GM12875 (cell line): ENCODE measurements around the gene SYNJ2.

Source experiments
- H3K4me3 ChIP-seq: one replicate; pipeline ENCODE4 v1.5.1; 2011; ENCODE audit warnings: low read depth, low read length, control low read depth
- TF ChIP-seq, protein P1 (sequence below): IDR thresholded peaks from 2 replicates; pipeline ENCODE4 v1.5.1; 2011; ENCODE audit warnings: low read depth, mild to moderate bottlenecking, control low read depth, inconsistent platforms, low read length, moderate library complexity, borderline replicate concordance; ENCODE audit not compliant: insufficient read depth

Gene SYNJ2

DNA sequence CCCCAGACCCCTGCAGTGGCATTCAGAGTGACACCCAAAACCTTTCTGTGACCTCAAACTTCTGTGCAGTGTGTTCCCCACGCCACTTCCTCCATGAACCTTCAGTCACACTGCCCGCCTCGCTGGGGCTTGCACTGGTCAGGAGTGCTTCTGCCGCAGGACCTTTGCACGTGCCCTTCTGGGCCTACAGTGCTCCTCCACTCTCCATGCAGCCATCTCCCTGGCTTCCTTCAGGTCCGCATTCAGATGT, 27.1 kb downstream of the SYNJ2 start:
- TF ChIP-seq, protein P1, sequence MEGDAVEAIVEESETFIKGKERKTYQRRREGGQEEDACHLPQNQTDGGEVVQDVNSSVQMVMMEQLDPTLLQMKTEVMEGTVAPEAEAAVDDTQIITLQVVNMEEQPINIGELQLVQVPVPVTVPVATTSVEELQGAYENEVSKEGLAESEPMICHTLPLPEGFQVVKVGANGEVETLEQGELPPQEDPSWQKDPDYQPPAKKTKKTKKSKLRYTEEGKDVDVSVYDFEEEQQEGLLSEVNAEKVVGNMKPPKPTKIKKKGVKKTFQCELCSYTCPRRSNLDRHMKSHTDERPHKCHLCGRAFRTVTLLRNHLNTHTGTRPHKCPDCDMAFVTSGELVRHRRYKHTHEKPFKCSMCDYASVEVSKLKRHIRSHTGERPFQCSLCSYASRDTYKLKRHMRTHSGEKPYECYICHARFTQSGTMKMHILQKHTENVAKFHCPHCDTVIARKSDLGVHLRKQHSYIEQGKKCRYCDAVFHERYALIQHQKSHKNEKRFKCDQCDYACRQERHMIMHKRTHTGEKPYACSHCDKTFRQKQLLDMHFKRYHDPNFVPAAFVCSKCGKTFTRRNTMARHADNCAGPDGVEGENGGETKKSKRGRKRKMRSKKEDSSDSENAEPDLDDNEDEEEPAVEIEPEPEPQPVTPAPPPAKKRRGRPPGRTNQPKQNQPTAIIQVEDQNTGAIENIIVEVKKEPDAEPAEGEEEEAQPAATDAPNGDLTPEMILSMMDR: no peak
- no peak overlapping the region for H3K4me3 ChIP-seq

DNA sequence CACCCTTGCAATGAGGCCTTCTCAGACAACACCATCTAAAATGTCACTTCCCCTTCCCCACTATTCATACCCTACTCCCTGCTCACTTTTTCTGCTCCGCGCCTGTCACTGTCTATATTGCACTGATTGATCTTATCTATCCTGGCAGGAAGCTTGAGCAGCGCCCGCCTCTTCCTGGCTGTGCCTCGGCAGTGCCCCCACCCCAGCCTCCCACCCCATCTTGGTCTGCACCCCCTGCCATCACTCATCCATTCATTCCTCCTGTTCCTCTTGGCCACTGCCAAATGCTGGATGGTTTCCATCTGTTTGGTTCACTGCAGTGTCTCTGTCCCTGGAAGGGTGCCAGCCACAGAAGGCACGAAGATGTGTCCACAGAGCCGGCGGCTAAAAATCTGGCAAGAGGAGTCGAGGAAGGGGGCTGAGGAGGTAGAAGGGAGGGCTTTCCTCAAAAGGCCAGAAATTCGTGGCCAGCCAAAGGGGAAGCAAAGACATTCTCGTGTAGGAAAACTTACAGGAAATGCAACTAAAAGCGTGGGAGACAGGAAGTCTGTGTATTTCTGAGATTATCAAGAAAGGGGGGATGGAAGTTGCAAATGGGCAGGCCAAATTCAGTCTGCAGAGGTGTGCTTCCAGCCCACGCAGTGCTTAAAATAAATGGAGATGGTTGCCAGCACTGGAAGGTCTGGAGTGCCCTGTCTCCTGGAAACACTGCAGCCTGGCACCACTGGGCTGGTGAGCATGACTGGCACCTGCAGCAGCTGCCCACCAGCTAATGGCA, 27.6 kb downstream of the SYNJ2 start:
- H3K4me3 ChIP-seq: no peak overlapping the region
- TF ChIP-seq, protein P1: no peak

DNA sequence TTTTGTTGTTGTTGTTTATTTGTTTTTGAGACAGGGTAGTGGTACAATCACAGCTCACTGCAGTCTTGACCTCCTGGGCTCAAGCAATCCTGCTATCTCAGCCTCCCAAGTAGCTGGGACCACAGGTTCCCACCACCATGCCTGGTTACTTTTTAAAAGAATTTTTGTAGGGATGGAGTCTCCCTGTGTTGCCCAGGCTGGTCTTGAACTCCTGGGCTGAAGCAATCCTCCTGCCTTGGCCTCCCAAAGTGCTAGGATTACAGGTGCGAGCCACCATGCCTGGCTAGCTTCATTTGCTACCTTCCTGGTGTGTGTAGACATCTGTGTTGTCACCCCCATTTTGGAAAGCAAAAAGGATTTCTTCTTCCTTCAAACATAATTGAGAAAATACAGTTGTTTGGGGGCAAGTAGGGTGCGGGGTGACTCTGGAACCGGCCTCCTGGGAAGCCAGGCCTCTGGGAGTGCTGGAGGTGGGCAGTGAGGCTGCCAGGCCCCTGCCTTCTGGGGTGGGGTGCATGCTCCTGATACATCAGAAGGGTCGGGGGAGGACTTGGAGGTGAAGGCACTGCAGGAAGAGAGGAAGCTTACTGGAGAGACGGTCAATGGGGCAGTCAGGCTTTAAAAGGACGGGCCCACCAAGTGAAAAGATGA, 28.4 kb downstream of the SYNJ2 start:
- no peak overlapping the region for H3K4me3 ChIP-seq
- TF ChIP-seq, protein P1: no peak

DNA sequence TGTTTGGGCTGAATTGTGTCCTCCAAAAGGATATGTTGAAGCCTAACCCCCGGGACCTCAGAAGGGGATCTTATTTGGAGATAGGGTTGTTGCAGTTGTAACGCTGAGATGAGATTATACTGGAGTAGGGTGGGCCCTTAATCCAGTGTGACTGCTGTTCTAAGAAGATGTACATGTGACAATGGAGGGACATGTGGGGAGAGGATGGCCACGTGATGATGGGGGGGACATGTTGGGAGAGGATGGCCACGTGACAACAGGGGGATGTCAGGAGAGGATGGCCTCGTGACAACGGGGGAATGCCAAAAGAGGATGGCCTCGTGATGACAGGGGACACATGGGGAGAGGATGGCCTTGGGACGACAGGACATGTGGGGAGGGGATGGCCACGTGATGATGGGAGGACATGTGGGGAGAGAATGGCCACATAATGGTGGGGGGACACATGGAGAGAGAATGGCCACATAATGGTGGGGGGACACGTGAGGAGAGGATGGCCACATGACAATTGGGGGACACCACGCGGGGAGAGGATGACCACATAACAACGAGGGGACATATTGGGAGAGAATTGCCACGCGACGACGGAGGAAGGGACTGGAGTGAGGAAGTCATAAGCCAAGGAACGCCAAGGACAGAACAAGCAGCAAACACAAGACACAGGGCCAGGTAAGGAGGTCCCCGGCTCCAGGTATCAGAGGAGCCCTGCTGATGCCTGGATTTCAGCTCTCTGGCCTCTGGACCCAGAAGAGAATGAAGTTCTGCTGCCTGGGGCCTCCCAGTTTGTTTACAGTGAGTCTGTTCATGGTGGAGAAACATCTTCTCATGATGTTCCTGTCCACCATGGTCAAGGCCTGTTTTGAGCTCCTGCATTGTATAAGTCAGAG, 29.2 kb downstream of the SYNJ2 start:
- H3K4me3 ChIP-seq: no peak overlapping the region
- TF ChIP-seq, protein P1: no peak

DNA sequence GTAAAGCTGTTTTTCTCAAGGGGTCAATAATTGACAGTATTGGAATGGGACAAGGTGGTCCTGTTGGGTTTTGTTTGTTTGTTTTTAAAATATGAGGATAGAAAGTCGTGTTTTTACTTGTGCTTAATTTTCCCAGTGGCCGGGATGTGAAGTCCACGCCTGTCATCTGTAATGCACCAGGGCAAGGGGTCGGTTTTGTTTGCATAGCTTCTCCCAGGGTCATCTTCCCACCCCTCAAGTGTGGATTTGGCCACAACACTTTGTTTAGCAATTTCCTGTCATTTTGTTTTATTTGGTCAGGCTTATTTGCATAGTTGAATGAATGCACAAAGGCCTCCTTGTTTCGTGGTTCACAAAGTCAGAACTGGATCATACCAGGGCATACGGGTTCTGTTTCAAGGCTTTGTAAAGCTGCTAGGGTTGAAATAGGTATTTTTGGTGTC, 29.8 kb downstream of the SYNJ2 start:
- no peak overlapping the region for H3K4me3 ChIP-seq
- TF ChIP-seq, protein P1: no peak

DNA sequence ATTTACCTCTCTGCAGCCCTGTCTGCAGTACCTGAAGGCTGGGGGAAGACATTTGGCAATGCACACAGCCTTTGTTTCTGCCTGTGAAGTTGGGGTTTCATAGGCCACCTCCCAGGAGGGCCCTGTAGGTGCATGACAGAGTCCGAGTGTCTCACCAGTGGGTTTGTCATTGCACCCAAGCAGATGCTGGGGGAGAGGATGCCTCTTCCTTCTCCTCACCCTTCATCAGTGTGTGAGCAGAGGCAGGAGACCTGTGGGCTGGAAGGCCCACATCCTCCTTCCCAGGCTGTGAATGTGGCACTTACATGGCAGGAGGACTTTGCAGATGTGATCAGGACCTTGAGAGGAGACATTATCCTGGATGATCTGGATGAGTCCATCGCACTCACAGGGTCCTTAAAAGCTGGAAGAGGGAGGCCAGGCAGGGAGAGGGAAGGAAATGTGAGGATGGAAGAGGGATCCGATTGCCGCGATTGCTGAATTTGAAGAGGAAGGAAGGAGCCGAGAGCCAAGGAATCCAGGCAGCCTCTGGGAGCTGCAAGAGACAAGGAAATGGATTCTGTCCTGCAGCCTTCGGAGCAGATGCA, 30.4 kb downstream of the SYNJ2 start:
- TF ChIP-seq, protein P1: no peak
- H3K4me3 ChIP-seq: no peak overlapping the region
